DMS53 treated with DMSO at 0.1 percent for 48 hours (cell line): ENCODE data around the gene NXPH3.

Source experiments
- DNase-seq: peaks from one replicate; lab custom pipeline; 2025; ENCODE audit not compliant: unreplicated experiment; lab: John Stamatoyannopoulos, UW

NXPH3 gene

GRCh38 chr17:49574945-49575678 lies 559 bp upstream of the NXPH3 start:
- no peak for DNase-seq

- DNase-seq: peak; percentile 22
Measured at GRCh38 chr17:49576088-49576916, 631 bp downstream of the NXPH3 start.

GRCh38 chr17:49576917-49577649 lies 1.4 kb downstream of the NXPH3 start:
- DNase-seq: no peak

GRCh38 chr17:49577650-49577934 lies 1.9 kb downstream of the NXPH3 start:
- no peak for DNase-seq

GRCh38 chr17:49577963-49578362 lies 2.3 kb downstream of the NXPH3 start:
- no peak for DNase-seq

- DNase-seq: no peak
Measured at GRCh38 chr17:49578414-49578813, 2.7 kb downstream of the NXPH3 start.

- no peak for DNase-seq
Measured at GRCh38 chr17:49578952-49579500, 3.4 kb downstream of the NXPH3 start.

- no peak for DNase-seq
Measured at GRCh38 chr17:49579522-49579921, 3.9 kb downstream of the NXPH3 start.

- DNase-seq: no peak
Measured at GRCh38 chr17:49580055-49580721, 4.5 kb downstream of the NXPH3 start.

GRCh38 chr17:49580981-49581647 lies 5.4 kb downstream of the NXPH3 start:
- DNase-seq: no peak

GRCh38 chr17:49581648-49581998 lies 6.0 kb downstream of the NXPH3 start:
- no peak for DNase-seq

GRCh38 chr17:49582055-49582722 lies 6.5 kb downstream of the NXPH3 start:
- DNase-seq: no peak

- no peak for DNase-seq
Measured at GRCh38 chr17:49582789-49583188, 7.1 kb downstream of the NXPH3 start.

- no peak for DNase-seq
Measured at GRCh38 chr17:49583226-49583625, 7.6 kb downstream of the NXPH3 start.

GRCh38 chr17:49583889-49584288 lies 8.2 kb downstream of the NXPH3 start:
- no peak for DNase-seq

- DNase-seq: no peak
Measured at GRCh38 chr17:49585422-49586027, 9.9 kb downstream of the NXPH3 start.

GRCh38 chr17:49587366-49588073 lies 11.8 kb downstream of the NXPH3 start:
- no peak for DNase-seq

GRCh38 chr17:49588312-49588711 lies 12.6 kb downstream of the NXPH3 start:
- DNase-seq: no peak
